MCF 10A (cell line): ENCODE results near the gene KMT2C. TPM values are rescaled to one million over a fixed set of nuclear protein-coding genes. Genes with fewer than 3 reads are reported as not detected.

Experiments
- BruUV-seq: library from RNA; stranded (reverse); fragments of 400-500 nt; replicated peaks from 2 replicates; lab custom pipeline; 2021; lab: Mats Ljungman, UMichigan
- CTCF ChIA-PET: fragments of 300-600 bp; sonication (Branson Sonifier 250); formaldehyde crosslinking; extraction: SDS; loops from one replicate; lab custom pipeline; 2021; ENCODE audit warnings: antibody characterized with exemption, inconsistent platforms; lab: Yijun Ruan, JAX
- POLR2A ChIA-PET: fragments of 300-600, 350-650 bp; sonication (Branson Sonifier 250); formaldehyde crosslinking; extraction: SDS; loops from one replicate; lab custom pipeline; 2020; ENCODE audit warnings: antibody characterized with exemption, inconsistent platforms; lab: Yijun Ruan, JAX
- DNase-seq: peaks from one replicate; pipeline ENCODE4 v3.0.0-alpha.2; 2018; ENCODE audit not compliant: unreplicated experiment
- H3K27ac Mint-ChIP-seq: one replicate; pipeline ENCODE4 v1.8.0; 2022; ENCODE audit warnings: mild to moderate bottlenecking, low read depth, mixed read lengths; ENCODE audit not compliant: unreplicated experiment
- H3K27me3 Mint-ChIP-seq: one replicate; pipeline ENCODE4 v1.8.0; 2022; ENCODE audit warnings: mixed read lengths; ENCODE audit not compliant: insufficient read depth, unreplicated experiment
- H3K36me3 Mint-ChIP-seq: one replicate; pipeline ENCODE4 v1.8.0; 2022; ENCODE audit warnings: mild to moderate bottlenecking, moderate library complexity, mixed read lengths; ENCODE audit not compliant: insufficient read depth, unreplicated experiment
- H3K4me1 Mint-ChIP-seq: one replicate; pipeline ENCODE4 v1.8.0; 2022; ENCODE audit warnings: mixed read lengths; ENCODE audit not compliant: insufficient read depth, unreplicated experiment
- H3K4me3 Mint-ChIP-seq: one replicate; pipeline ENCODE4 v1.8.0; 2022; ENCODE audit warnings: mild to moderate bottlenecking, moderate library complexity, mixed read lengths; ENCODE audit not compliant: unreplicated experiment
- H3K9me3 Mint-ChIP-seq: one replicate; pipeline ENCODE4 v1.8.0; 2022; ENCODE audit warnings: mixed read lengths; ENCODE audit not compliant: unreplicated experiment
- intact Hi-C: fragments of 100-400 bp; cut with micrococcal nuclease; formaldehyde crosslinking; loops from 2 replicates; pipeline ENCODE4 v1.14.1; 2022
- total RNA-seq: library from RNA; stranded (reverse); gene quantifications from 2 replicates; pipeline ENCODE4 v1.2.3, GENCODE V29; 2022
- TF ChIP-seq, protein P1 (sequence below): fragments of 200-600 bp; IDR thresholded peaks from one replicate; pipeline ENCODE4 v1.8.0; 2022; ENCODE audit warnings: antibody characterized with exemption, mild to moderate bottlenecking; ENCODE audit not compliant: unreplicated experiment

The KMT2C gene
- total RNA-seq, 1 experiment from 2014 or later, result 54.6 TPM

DNA sequence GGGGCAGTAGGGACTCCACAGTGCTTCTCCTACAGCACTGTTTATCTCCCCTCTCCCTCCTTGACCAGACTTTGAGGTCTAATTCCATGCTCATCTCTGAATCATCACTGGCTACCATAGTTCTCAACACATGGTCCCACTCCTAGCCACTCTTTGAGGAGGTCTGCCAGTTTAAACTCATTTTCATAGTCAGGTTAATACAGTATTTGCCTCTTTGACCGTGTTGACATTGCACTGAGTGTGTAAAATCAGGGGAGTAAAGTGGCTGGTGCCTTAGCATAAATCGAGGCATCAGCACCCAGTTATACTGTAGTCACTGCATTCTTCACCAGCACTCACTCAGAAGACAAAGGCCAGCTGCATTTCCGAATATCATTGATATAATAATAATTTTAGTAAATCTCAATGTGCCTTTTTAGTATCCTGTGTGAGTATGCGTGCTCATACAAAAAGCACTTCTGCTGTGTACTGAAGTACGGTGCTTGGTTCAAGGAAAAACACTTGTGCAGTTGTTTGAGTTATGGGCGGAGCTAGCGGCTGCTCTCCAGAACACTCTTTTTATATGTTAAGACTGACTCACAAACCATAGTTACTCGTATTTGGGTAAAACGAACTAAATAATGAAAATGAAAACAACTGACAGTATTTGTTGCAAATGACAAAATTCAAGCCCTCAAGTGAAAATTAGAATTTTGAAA, 320.6 kb downstream of the KMT2C start:
- H3K4me3 Mint-ChIP-seq, result no peak overlapping the region
- TF ChIP-seq, protein P1, sequence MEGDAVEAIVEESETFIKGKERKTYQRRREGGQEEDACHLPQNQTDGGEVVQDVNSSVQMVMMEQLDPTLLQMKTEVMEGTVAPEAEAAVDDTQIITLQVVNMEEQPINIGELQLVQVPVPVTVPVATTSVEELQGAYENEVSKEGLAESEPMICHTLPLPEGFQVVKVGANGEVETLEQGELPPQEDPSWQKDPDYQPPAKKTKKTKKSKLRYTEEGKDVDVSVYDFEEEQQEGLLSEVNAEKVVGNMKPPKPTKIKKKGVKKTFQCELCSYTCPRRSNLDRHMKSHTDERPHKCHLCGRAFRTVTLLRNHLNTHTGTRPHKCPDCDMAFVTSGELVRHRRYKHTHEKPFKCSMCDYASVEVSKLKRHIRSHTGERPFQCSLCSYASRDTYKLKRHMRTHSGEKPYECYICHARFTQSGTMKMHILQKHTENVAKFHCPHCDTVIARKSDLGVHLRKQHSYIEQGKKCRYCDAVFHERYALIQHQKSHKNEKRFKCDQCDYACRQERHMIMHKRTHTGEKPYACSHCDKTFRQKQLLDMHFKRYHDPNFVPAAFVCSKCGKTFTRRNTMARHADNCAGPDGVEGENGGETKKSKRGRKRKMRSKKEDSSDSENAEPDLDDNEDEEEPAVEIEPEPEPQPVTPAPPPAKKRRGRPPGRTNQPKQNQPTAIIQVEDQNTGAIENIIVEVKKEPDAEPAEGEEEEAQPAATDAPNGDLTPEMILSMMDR, result no peak
- CTCF ChIA-PET, result interaction anchor here (0.6 kb wide), 2 partner anchors 14 to 138 kb away, joined by 3 read pairs; no protein-coding TSS in a partner anchor
- POLR2A ChIA-PET, result no interaction called here
- no peak for DNase-seq
- no peaks in the 10 kb centered on the region for H3K27me3 Mint-ChIP-seq
- no peaks in the 10 kb centered on the region for H3K9me3 Mint-ChIP-seq
- BruUV-seq, result no TSS peak
- intact Hi-C loops, result no loop called here
- H3K4me1 Mint-ChIP-seq, result no peaks in the 10 kb centered on the region
- peaks cover 52% of the 10 kb centered on the region for H3K36me3 Mint-ChIP-seq
- H3K27ac Mint-ChIP-seq, result no peak overlapping the region

DNA sequence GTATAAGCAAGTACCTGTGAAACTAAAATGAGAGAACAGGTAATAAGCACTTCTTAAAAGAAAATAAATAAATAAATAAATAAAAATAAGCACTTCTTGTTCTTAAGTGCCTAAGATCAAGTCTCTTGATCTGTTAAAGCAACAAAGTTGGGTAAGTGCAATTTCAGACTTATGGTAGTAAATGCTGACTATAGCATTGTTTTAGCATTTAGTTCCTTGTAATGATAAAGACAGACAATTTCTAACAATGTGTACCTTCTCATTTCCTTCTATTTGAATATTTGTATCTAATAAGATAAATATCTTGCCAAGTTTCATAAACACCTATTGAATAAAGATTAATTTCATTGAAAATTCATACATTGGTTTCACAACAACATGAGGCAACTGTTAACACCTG, 323.0 kb downstream of the KMT2C start:
- H3K27ac Mint-ChIP-seq, result no peak overlapping the region
- DNase-seq, result no peak
- no peak overlapping the region for H3K4me3 Mint-ChIP-seq
- intact Hi-C loops, result no loop called here
- peaks cover 39% of the 10 kb centered on the region for H3K36me3 Mint-ChIP-seq
- no peaks in the 10 kb centered on the region for H3K27me3 Mint-ChIP-seq
- H3K9me3 Mint-ChIP-seq, result no peaks in the 10 kb centered on the region
- H3K4me1 Mint-ChIP-seq, result no peaks in the 10 kb centered on the region
- TF ChIP-seq, protein P1, result no peak
- ChIA-PET POLR2A (no interaction called here), CTCF (interaction anchor here (0.9 kb wide), 2 partner anchors 33 to 330 kb away, joined by 3 to 4 read pairs; no protein-coding TSS in a partner anchor)
- no TSS peak for BruUV-seq

DNA sequence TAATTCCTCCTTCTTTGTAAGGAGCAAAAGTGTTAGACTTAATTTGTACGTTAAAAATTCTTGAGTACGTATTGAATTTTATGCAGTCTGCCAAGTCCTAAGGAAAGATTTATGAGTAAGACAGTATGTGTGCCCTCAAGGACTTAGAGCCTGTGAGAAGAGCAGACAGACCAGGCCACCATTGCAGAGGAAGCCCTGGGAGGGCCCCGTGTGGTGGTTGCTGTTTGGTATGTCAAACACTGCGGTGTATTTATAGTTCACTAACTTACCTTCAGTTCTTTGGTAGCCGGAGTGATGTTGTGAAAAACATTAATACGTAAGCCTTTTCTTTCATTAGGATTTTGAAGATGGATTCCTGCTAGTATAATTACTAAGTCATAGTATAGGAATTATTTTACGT, 327.4 kb downstream of the KMT2C start:
- no TSS peak for BruUV-seq
- Mint-ChIP-seq H3K4me1 (no peaks in the 10 kb centered on the region), H3K9me3 (no peaks in the 10 kb centered on the region), H3K4me3 (no peak overlapping the region), H3K36me3 (peaks cover 44% of the 10 kb centered on the region), H3K27ac (no peak overlapping the region), H3K27me3 (no peaks in the 10 kb centered on the region)
- no peak for DNase-seq
- intact Hi-C loops, result no loop called here
- CTCF ChIA-PET, result interaction anchor here (0.6 kb wide), 1 partner anchor 84 kb away, joined by 3 read pairs; no protein-coding TSS in a partner anchor
- TF ChIP-seq, protein P1, result no peak
- POLR2A ChIA-PET, result no interaction called here

DNA sequence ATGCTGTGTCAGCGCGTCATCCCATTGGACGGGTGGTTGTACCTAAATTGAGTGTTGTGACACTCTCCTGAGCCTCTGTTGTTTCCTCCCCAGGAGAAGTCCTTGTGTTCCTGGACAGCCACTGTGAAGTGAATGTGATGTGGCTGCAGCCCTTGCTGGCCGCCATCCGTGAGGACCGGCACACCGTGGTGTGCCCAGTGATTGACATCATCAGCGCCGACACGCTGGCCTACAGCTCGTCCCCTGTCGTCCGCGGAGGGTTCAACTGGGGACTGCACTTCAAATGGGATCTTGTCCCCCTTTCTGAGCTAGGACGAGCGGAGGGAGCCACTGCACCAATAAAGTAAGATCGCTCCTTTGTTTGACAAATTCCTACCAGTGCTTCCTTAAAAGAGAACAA, 327.9 kb downstream of the KMT2C start:
- Mint-ChIP-seq H3K4me1 (no peaks in the 10 kb centered on the region), H3K4me3 (no peak overlapping the region), H3K9me3 (no peaks in the 10 kb centered on the region), H3K27me3 (no peaks in the 10 kb centered on the region), H3K36me3 (peaks cover 43% of the 10 kb centered on the region), H3K27ac (no peak overlapping the region)
- intact Hi-C loops, result no loop called here
- no peak for DNase-seq
- ChIA-PET CTCF (interaction anchor here (0.6 kb wide), 1 partner anchor 84 kb away, joined by 3 read pairs; no protein-coding TSS in a partner anchor), POLR2A (no interaction called here)
- TF ChIP-seq, protein P1, result no peak
- no TSS peak for BruUV-seq
